Liver (tissue), 9 donors: Measurements from ENCODE around the gene MRPS12. TPM values are rescaled to one million over a fixed set of nuclear protein-coding genes. Genes with fewer than 3 reads are reported as not detected.

ENCODE experiments used
- DNase-seq: peaks from one replicate; pipeline ENCODE4 v3.0.0-alpha.2; 2017; ENCODE audit warnings: low spot score
- H3K27ac ChIP-seq, 2 donors: one replicate each; pipeline ENCODE4 v1.7.0; 2013; ENCODE audit warnings: inconsistent platforms in 2 of 2, low read length in 2 of 2, control low read depth in 1 of 2, low read depth in 1 of 2, mild to moderate bottlenecking in 1 of 2
- H3K27me3 ChIP-seq, 4 donors: one replicate each; pipeline versions ENCODE4 v1.6.1 to v1.7.0; 2013; ENCODE audit warnings: low read length in 3 of 4, inconsistent platforms in 1 of 4, mild to moderate bottlenecking in 1 of 4, moderate library complexity in 1 of 4; ENCODE audit not compliant: control insufficient read depth in 4 of 4, insufficient read depth in 4 of 4
- H3K36me3 ChIP-seq, 4 donors: one replicate each; pipeline versions ENCODE4 v1.6.1 to v1.7.0; 2013; ENCODE audit warnings: low read length in 3 of 4, mild to moderate bottlenecking in 3 of 4, low read depth in 1 of 4, moderate library complexity in 1 of 4; ENCODE audit not compliant: control insufficient read depth in 4 of 4, insufficient read depth in 3 of 4
- H3K4me1 ChIP-seq, 4 donors: one replicate each; pipeline versions ENCODE4 v1.6.1 to v1.7.0; 2013; ENCODE audit warnings: low read length in 3 of 4, mild to moderate bottlenecking in 3 of 4, moderate library complexity in 1 of 4; ENCODE audit not compliant: control insufficient read depth in 4 of 4, insufficient read depth in 4 of 4
- H3K4me3 ChIP-seq, 3 donors: one replicate each; pipeline versions ENCODE4 v1.6.1 to v1.7.0; 2013; ENCODE audit warnings: low read length in 3 of 3, control low read depth in 1 of 3, low read depth in 1 of 3, mild to moderate bottlenecking in 1 of 3
- H3K9ac ChIP-seq, 2 donors: one replicate each; pipeline ENCODE4 v1.7.0; 2013; ENCODE audit warnings: low read length in 2 of 2, mild to moderate bottlenecking in 2 of 2, moderate library complexity in 2 of 2, control low read depth in 1 of 2, low read depth in 1 of 2
- H3K9me3 ChIP-seq, 4 donors: one replicate each; pipeline versions ENCODE4 v1.6.1 to v1.7.0; 2013; ENCODE audit warnings: low read length in 3 of 4; ENCODE audit not compliant: control insufficient read depth in 4 of 4
- CTCF ChIP-seq: fragments of 150-350 bp; IDR thresholded peaks from 2 replicates; pipeline ENCODE4 v1.5.1; 2017; ENCODE audit warnings: improper control_type of control experiment, low read depth, low read length; ENCODE audit not compliant: missing input control
- FOXA1 ChIP-seq: IDR thresholded peaks from 2 replicates; pipeline ENCODE4 v1.6.1; 2016; ENCODE audit warnings: antibody characterized with exemption
- GABPA ChIP-seq, 2 donors: IDR thresholded peaks in 1 of 2; conservative IDR thresholded peaks in 1 of 2; 2 replicates each; pipeline ENCODE4 v1.6.1; 2016; ENCODE audit warnings: antibody characterized with exemption in 2 of 2, mild to moderate bottlenecking in 1 of 2, moderate library complexity in 1 of 2
- HNF4A ChIP-seq, 2 donors: conservative IDR thresholded peaks; 2 replicates each; pipeline ENCODE4 v1.6.1; 2016; ENCODE audit warnings: antibody characterized with exemption in 2 of 2, mild to moderate bottlenecking in 2 of 2
- HNF4G ChIP-seq: IDR thresholded peaks from 2 replicates; pipeline ENCODE4 v1.6.1; 2016; ENCODE audit warnings: antibody characterized with exemption
- JUND ChIP-seq, 2 donors: IDR thresholded peaks; 2 replicates each; pipeline ENCODE4 v1.6.1; 2016; ENCODE audit warnings: antibody characterized with exemption in 2 of 2
- RAD21 ChIP-seq, 2 donors: IDR thresholded peaks; 2 replicates each; pipeline ENCODE4 v1.6.1; 2016; ENCODE audit warnings: antibody characterized with exemption in 2 of 2, mild to moderate bottlenecking in 2 of 2
- REST ChIP-seq: IDR thresholded peaks from 2 replicates; pipeline ENCODE4 v1.6.1; 2016; ENCODE audit warnings: antibody characterized with exemption, mild to moderate bottlenecking
- RXRA ChIP-seq, 2 donors: IDR thresholded peaks; 2 replicates each; pipeline ENCODE4 v1.6.1; 2017 to 2018; ENCODE audit warnings: antibody characterized with exemption in 2 of 2, mild to moderate bottlenecking in 1 of 2
- SP1 ChIP-seq: IDR thresholded peaks from 2 replicates; pipeline ENCODE4 v1.6.1; 2018; ENCODE audit warnings: antibody characterized with exemption, mild to moderate bottlenecking
- TAF1 ChIP-seq: conservative IDR thresholded peaks from 2 replicates; pipeline ENCODE4 v1.6.1; 2016; ENCODE audit warnings: antibody characterized with exemption, mild to moderate bottlenecking
- YY1 ChIP-seq: IDR thresholded peaks from 2 replicates; pipeline ENCODE4 v1.6.1; 2016; ENCODE audit warnings: antibody characterized with exemption, mild to moderate bottlenecking
- ZBTB33 ChIP-seq: IDR thresholded peaks from 2 replicates; pipeline ENCODE4 v1.6.1; 2016; ENCODE audit warnings: antibody characterized with exemption
- WGBS: extraction: QIAGEN DNeasy Blood & Tissue Kit; methylation state at CpG from one replicate; pipeline ENCODE4 v1.1.7; 2013; 5-methylcytosine and 5-hydroxymethylcytosine counted together
- polyA plus RNA-seq, 2 donors: library from polyadenylated mRNA; stranded (reverse) in 1 of 2; unstranded in 1 of 2; fragments of 200-250 nt in 1 of 2; fragments of >200 nt in 1 of 2; fragmentation: Nextera tagmentation in 1 of 2; extraction: Ambion mirVana in 1 of 2; gene quantifications; one replicate each; pipeline versions ENCODE4 v1.2.1 to v1.2.3, GENCODE V29; 2013 to 2015
- total RNA-seq, 2 donors: library from RNA; depleted of rRNA; stranded (reverse); fragments of >200 nt; gene quantifications; one replicate each; pipeline ENCODE4 v1.2.3, GENCODE V29; 2014
- donor health status: healthy.
- donor health status: healthy.
- donor health status: healthy.
- donor health status: healthy.
- donor health status: healthy.

MRPS12 gene
- total and polyA plus RNA-seq, 4 donors: 19.0 to 62.0 (median 39.9) TPM

GRCh38 chr19:38953677-38954076, 22.9 kb downstream of the MRPS12 start:
- Histone ChIP-seq H3K4me1 (peaks cover 1 to 25% (median 17%) of the 10 kb centered on the region in 4 donors), H3K9ac (no peak overlapping the region), H3K36me3 (peaks cover 0 to 3% (median 0%) of the 10 kb centered on the region in 4 donors), H3K4me3 (no peak overlapping the region), H3K27me3 (no peaks in the 10 kb centered on the region), H3K9me3 (no peaks in the 10 kb centered on the region), H3K27ac (no peak overlapping the region)
- WGBS: 74% methylated on average over 4 of the region's 4 CpGs
- DNase-seq: no peak
- no peak for TF ChIP-seq TAF1
- no peak for TF ChIP-seq CTCF
- no peak for TF ChIP-seq RAD21 (IDR thresholded peaks at IDR 0.05)
- no peak for TF ChIP-seq SP1

GRCh38 chr19:38956264-38956663, 25.5 kb downstream of the MRPS12 start:
- H3K27me3 ChIP-seq: no peaks in the 10 kb centered on the region
- no peak overlapping the region for H3K4me3 ChIP-seq
- no peak overlapping the region for H3K9ac ChIP-seq
- DNase-seq: no peak
- no peaks in the 10 kb centered on the region for H3K9me3 ChIP-seq
- H3K4me1 ChIP-seq: peaks cover 1 to 22% (median 17%) of the 10 kb centered on the region in 4 donors
- H3K27ac ChIP-seq: no peak overlapping the region
- H3K36me3 ChIP-seq: peaks cover 0 to 3% (median 0%) of the 10 kb centered on the region in 4 donors
- TF ChIP-seq HNF4A (conservative IDR thresholded peaks at IDR 0.05): no peak
- no peak for TF ChIP-seq RXRA (IDR thresholded peaks at IDR 0.05)
- TF ChIP-seq SP1: no peak
- TF ChIP-seq JUND (IDR thresholded peaks at IDR 0.05): no peak
- TF ChIP-seq ZBTB33: no peak
- TF ChIP-seq HNF4G: no peak
- no peak for TF ChIP-seq FOXA1
- no peak for TF ChIP-seq REST
- no peak for TF ChIP-seq YY1
- no peak for TF ChIP-seq GABPA (IDR thresholded peaks at IDR 0.05 in 1 of 2, conservative IDR thresholded peaks at IDR 0.05 in 1 of 2)
- TF ChIP-seq CTCF: no peak
- 85% methylated on average over 2 of the region's 2 CpGs for WGBS
